Activated T-cell treated with anti-CD3 and anti-CD28 coated beads for 1 hour (primary cell): ENCODE results near the gene RAB11FIP5.
"Not testable (repeated sequence)": the region's sequence is repeated elsewhere in the genome, so short reads cannot be mapped to it uniquely, and the experiment has no call there.

Source experiments
- DNase-seq: peaks from one replicate; pipeline ENCODE4 v3.0.0-alpha.2; 2020; ENCODE audit warnings: low read depth

Gene RAB11FIP5

GRCh38 chr2:73111073-73112025, 1.4 kb downstream of the RAB11FIP5 start:
- no peak for DNase-seq

GRCh38 chr2:73110168-73111072, 2.3 kb downstream of the RAB11FIP5 start:
- DNase-seq: no peak

- no peak for DNase-seq
Measured at GRCh38 chr2:73109431-73110167, 3.1 kb downstream of the RAB11FIP5 start.

- DNase-seq: no peak
Measured at GRCh38 chr2:73107211-73107926, 5.4 kb downstream of the RAB11FIP5 start.

GRCh38 chr2:73106791-73107190, 6.0 kb downstream of the RAB11FIP5 start:
- no peak for DNase-seq

GRCh38 chr2:73105511-73105971, 7.2 kb downstream of the RAB11FIP5 start:
- no peak for DNase-seq

- DNase-seq: no peak
Measured at GRCh38 chr2:73104933-73105332, 7.8 kb downstream of the RAB11FIP5 start.

- no peak for DNase-seq
Measured at GRCh38 chr2:73103018-73103542, 9.7 kb downstream of the RAB11FIP5 start.

GRCh38 chr2:73101626-73102256, 11.0 kb downstream of the RAB11FIP5 start:
- no peak for DNase-seq

- DNase-seq: no peak
Measured at GRCh38 chr2:73100956-73101355, 11.8 kb downstream of the RAB11FIP5 start.

GRCh38 chr2:73099486-73099885, 13.3 kb downstream of the RAB11FIP5 start:
- no peak for DNase-seq

GRCh38 chr2:73095910-73096309, 16.8 kb downstream of the RAB11FIP5 start:
- no peak for DNase-seq

GRCh38 chr2:73093601-73094218, 19.0 kb downstream of the RAB11FIP5 start:
- not testable (repeated sequence) for DNase-seq

GRCh38 chr2:73092146-73092783, 20.5 kb downstream of the RAB11FIP5 start:
- DNase-seq: no peak

- no peak for DNase-seq
Measured at GRCh38 chr2:73091696-73092095, 21.1 kb downstream of the RAB11FIP5 start.

GRCh38 chr2:73091164-73091563, 21.6 kb downstream of the RAB11FIP5 start:
- no peak for DNase-seq

GRCh38 chr2:73089270-73090030, 23.3 kb downstream of the RAB11FIP5 start:
- DNase-seq: no peak

GRCh38 chr2:73088703-73089102, 24.0 kb downstream of the RAB11FIP5 start:
- DNase-seq: no peak

- no peak for DNase-seq
Measured at GRCh38 chr2:73088211-73088610, 24.5 kb downstream of the RAB11FIP5 start.
